Activated CD8-positive, alpha-beta memory T cell treated with anti-CD3 and anti-CD28 coated beads, Interleukin-2, amount 50 U/mL, for 24 hours (primary cell): Measurements from ENCODE around the gene XIRP1.

Experiments used
- DNase-seq: peaks from one replicate; pipeline ENCODE4 v3.0.0-alpha.2; 2020; ENCODE audit errors: extremely low read depth

The XIRP1 gene

DNA sequence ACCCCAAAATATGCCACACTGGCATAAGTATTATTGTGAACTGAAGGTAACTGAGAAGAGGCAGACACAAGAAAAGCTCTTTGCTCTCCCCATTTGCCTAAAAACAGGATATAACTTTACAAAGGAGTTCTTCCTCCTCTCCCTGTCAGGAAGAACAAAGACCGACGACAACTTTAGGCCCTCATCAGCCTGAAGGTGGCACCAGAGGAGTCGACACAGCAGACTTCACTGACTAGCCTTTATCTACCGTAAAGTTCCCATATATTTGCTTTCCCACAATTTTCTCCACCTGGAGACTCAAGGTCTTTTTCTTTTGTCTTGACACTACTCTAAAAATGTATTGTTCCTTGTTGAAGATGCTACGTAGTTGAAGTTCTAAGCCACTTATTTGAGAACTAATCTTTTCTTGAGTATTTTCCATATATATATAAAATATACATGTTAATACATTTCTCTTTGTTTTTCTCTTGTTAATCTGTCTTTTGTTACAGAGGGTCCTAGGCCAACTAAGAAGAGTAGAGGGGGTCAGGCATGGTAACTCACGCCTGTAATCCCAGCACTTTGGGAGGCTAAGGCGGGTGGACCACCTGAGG lies 16.2 kb upstream of the XIRP1 start:
- DNase-seq: no peak

DNA sequence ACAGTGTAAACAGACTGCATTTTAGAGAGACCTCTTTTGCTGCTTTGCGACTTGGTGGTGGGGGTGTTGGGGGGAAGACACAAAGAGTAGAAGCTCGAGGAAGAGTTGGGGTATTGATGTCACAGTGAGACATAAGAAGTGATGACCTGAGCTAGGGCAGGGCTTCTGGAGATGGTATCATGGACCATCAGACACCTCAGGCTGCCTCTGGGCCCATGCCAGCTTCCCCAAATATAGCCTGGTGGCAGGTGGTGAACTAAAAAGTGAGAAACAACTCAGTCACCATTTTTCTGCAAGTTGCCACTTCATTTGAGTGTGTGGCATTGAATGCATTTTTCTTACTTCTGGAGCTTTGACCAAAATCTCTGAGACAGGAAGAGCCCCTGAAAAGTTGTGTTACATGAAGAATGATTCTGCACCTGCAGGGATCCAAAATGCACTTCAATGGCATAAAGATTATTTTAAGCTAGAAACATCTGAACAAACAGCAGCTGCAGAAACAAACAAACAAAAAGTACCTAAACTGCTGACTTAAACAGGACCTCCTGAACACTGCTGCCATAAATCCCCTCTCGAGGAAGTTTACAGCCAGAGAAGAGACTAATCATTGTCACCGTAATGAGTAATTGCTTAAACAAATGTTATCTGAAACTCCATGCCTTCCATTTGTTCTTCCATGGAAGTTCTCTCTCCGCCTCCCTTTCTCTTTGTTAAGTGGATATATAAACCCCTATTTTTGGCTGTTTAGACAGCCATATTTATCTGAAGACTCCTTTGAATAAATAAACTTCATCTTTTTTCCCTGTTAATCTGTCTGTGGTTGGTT lies 15.2 kb upstream of the XIRP1 start:
- no peak for DNase-seq

DNA sequence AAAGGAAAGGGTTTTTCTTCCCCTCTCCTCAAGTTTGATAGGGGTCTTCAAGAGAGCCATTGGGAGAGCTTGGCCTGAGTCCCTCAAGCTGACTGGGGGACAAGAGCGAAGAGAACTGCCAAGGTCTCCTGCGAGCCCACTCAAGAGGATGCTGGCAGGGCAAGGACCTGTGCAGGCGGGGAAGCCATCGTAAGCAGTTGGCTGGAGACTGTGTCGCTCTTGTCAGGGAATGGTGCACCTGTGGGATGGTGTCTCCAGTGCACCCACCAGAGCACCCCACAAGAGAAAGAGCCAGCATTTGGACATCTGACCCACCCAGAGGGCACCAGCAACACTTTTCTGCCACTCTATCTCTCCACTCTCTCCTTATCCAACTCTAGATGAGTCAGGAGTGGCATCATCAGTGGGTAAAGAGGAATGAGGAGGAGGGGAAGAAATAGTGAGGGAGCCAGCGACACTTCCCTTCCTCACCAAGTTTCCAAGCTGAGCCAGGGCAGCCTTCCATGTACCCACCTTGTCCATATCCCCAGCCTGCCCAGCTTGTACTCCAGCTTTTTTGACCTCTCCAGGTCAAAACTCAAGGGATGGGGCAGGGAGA lies 13.6 kb upstream of the XIRP1 start:
- DNase-seq: no peak

DNA sequence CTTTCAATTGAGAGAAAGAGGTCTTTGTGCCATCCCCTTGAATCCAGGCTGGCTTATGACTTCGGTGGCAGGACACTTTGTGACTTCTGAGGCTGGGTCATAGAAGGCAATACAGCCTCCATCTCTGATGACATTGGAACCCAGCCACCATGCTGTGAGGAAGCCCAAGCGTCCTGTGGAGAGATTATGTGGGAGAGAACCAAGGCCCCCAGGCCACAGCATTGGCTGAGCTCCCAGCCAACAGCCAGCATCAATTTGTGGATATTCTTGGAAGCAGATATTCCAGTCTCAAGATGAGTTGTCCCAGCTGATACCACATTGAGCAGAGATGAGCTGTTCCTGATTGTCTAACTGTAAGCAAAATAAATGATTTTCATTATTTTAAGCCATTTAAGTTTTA lies 12.7 kb upstream of the XIRP1 start:
- no peak for DNase-seq

DNA sequence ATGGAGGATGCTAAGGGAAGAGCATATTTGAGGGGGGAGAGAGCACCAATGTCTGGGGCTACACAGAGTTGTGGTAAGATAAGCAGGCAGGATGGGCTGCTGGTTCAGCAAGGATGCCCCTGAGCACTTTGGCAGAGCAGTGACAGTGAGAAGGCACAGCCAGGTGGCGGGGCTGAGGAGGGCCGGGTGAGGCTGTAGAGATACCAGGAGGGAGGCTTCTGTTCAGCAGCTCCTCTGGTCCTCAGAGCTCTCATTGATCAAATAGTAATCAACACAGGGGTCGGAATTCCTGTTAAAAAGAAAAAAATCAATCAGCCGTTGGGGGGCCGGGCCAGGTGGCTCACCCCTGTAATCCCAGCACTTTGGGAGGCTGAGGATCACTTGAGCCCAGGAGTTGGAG lies 11.5 kb upstream of the XIRP1 start:
- DNase-seq: no peak

DNA sequence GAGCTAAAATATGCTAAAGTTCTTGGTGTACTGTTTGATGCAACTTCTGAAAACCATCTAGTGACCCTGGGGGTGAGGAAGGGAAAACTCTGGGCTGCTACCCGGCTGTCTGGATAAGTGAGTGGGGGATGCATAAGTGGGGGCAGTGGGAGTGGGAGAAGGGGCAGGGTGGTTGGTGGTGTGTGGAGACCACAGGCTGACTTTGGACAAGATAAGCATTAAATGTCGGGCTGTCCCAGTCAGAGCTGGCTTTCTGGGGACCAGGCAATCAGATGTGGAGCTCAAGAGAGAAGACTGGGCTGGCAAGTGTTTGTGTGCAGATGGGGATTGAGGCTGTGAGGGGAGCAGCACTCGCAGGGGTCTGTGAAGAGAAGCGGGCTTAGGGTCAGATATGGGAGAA lies 11.0 kb upstream of the XIRP1 start:
- no peak for DNase-seq

DNA sequence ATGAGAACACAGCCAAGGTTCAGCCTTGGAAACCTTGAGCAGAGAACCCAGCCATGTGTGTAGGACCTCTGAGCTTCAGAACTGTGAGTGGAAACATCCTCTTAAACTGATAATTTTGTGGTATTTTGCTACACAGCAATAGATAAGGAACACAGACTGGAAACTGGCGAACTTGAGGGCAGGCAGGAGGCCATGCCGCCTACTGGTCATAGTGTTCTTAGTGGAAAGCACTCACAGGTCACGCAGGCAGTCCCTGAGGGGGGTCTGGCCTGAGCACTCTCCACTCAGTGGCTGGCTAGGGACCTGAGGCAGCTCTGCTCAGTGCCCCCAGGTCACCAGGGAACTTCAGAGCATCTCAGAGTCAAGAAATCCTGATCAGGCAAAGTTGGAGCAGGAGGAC lies 9.7 kb upstream of the XIRP1 start:
- no peak for DNase-seq

DNA sequence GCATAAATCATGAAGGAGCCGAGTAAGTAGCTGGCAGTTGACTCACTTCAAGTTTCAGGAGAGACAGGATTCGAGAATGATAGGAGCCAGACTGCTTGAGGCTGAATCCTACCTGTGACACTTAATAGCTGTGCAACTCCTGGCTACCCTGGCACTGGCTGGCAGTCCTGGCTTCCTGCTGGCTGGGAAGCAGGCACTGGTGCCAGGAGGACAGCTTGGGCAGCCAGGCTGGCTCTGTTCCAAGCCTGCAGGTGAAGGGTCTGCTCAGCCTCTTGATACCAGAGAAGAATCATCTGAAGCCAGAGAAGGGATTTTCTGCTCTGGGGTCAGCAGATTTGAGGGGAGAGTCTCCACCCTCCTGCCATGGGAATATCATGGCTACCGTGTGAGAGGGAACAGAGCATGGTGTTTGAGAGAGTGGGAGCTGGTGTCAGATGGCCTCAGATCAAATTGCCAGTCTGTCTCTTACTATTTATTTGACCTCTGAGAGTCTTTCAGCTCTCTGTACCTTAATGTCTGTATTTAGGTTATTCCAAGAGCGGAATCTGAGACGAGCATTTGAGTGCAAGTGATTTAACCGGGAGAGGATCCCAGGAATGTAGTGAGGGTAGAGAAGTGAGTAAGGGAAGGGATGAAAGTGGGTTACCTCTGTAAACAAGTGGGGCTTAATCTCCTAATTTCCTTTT lies 4.4 kb upstream of the XIRP1 start:
- DNase-seq: no peak

DNA sequence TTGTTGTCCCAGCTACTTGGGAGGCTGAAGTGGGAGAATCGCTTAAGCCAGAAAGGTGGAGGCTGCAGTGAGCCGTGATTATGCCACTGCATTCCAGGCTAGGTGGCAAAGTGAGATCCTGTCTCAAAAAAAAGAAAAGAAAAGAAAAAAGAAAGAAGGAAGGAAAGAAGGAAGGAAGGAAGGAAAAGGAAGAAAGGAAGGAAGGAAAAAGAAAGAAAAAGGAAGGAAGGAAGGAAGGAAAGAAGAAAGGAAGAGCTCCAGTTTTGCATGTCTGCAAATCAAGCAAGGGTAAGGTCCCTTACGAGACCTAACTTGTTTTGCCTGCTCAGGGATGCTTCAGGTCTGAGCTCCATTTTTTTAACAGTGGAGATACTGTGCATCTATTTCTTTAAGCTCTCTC lies 3.6 kb upstream of the XIRP1 start:
- no peak for DNase-seq

DNA sequence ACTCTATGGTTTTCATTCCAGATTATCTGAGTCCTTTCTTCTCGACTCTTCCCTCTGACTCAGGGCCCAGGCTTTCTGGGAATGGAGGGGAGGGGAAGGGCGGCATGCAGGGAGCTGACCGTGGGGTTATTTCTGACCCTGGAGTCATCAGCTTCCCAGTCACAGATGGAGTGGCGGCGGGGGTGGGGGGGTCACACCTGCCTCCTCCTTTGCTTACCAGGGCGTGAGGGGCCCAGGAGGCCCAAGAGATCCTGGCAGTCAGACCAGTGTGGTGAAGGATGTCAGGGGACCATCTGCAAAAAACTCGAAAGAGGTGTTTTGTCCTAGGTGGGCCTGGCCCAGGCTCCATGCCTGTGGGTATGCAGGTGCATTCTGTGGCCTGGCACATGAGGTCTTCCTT lies 996 bp upstream of the XIRP1 start:
- no peak for DNase-seq

DNA sequence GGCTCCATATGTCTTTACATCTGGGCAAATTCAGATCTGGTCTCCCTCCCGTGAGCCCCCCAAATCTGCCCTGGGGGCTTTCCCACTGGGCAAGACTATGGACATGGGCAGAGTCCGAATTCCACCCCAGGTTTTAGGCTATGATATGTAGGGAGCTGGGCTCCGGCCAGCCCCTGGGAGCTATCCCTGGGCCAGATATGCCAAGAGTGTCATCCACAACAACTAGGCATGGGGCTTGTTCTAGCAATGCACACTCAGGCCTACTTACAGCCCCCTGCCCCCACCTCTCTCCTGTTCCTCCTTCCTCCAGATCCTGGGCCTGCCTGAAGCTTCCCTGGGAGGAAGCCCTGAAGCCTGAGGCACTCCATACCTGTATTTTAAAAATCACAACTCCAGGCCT lies 622 bp downstream of the XIRP1 start:
- DNase-seq: no peak

DNA sequence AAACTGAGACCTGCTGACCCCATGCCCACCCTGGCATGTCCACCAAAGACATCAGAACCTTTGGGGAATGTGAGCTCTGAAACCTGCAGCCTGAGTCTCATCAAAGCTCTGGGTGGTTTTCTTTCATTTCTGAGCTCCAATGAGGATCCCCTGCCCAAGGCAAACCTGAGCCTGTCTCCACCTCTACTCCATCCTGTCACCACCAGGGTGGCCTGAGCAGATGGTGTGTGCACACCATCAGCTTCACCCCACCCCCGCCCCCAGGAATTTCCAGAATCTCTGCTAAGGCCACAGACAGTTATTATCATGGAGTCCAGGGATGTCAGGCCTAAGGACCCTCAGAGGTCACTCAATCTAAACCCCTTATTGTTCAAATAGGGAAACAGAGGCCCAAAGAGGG lies 1.3 kb downstream of the XIRP1 start:
- no peak for DNase-seq

DNA sequence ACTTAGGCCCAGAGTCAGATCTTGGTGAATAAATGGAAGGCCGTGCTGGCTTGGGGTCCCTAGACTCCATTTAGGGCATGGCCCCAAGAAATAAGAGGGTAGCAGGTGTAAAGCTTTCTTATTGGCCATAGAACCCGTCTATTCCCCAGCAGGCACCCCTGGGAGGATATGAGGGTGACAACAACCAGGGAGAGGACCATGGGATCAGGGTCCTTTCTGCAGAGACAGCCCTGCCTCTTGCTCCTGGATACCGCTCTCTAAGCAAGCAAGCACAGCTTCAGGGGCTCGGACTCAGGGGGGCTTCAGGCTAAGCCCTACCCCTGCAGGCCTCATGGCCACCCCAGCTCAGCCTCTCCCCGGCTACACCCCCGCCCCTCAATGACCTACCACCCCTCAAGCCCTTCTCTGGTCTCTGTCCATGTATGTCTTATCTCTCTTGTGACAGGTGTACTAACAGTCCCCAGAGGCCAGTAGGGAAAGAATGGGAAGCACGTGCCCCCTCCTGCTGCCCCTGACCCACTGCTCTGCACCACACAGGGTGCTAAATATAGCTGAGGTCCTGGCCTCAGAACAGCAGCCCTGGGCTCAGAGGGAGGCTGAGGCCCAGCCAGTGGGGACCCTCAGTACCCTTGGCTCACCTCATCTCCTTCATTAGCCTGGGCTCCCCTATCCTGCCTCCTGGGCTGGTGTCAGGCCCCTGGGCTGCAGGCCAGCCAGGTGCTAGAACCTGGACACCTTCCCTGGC lies 1.9 kb downstream of the XIRP1 start:
- no peak for DNase-seq

DNA sequence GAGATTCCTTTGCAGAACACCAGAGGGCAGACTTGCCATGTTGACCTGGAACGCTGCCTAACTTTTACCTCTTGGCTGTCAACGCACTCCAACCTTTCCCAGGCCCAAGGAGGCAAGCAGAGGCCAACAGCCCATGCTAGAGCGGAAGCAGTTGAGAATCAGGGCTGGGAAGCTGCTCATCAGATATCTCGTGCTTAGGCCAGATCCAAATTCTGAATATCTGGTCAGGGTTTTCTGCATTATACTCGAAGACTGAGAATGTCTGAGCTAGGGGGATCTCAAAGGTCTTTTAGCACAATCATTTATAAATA lies 2.5 kb downstream of the XIRP1 start:
- no peak for DNase-seq

DNA sequence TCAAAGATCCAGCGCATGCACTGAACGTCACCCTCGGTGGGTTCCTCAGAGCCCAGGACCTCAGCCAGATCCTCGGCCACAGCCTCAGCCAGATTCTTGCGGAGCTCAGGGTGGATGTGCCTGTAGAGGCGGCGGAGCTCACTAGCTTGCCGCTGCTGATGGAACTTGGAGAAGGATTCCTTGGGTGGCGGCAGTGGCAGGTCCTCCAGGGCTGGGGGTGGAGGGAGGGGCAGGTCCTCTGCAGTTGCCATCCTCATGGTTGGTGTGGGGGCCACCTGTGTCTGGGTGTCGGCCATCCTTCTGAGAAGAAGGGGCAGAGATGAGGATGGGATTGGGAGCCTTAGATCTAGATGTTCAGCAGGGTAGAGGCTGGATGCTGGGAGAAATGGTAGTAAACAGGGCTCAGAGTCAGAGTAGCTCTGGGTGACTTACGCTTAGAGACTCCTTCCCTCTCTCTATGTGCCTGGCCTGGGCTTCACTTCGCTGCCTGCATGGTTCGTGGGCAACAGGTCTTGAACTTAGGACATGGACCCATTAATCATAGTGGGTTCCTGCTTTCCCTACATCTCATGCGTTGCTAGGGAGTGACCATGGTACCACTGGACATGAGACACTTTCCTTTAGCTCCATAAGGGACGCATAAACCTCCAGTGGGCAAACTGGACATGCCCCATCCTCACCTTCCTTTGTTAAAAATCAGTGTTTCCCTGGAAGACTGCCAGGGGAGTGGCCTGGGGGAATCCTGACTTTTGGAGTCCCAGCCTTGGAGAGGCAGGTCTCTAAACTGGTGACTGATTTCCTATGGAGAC lies 3.0 kb downstream of the XIRP1 start:
- DNase-seq: no peak

DNA sequence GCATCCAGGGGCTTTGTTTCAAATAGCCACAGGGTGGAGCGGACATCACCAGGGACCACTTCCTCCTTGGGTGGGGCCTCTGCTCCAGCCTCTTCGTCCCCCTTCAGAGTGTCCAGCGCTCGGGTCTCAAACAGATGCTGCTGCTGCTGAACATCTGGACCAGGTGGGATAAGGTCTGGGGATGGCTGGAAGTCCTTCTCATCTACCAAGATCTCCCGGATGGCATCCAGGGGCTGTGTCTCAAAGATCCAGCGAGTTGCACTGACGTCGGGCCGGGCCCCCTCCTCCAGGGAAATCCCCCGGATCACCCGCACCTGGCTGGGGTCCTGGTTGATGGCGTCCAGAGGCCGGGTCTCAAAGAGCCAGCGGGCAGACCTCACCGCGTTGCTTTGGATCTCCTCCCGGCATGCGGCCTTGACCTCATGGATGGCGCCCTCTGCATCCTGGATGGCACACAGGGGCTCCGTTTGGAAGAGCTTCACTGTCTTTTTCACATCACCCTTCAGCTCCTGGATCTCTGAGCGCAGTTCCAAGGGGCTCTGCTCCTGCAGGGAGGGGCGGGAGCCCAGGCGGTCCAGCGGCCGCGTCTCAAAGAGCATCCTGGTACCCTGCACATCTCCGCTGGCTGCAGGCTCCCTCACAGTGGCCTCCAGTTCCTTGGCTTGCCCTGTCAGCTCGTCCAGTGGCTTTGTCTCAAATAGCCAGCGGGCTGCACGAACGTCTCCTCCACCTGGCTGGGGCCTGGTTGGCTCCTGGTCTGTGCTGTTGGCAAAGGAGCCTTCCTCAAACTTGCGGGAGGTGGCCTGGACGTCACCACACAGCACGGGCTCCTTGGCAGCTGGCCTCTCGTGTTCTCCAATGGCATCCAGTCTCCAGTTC lies 3.9 kb downstream of the XIRP1 start:
- no peak for DNase-seq

DNA sequence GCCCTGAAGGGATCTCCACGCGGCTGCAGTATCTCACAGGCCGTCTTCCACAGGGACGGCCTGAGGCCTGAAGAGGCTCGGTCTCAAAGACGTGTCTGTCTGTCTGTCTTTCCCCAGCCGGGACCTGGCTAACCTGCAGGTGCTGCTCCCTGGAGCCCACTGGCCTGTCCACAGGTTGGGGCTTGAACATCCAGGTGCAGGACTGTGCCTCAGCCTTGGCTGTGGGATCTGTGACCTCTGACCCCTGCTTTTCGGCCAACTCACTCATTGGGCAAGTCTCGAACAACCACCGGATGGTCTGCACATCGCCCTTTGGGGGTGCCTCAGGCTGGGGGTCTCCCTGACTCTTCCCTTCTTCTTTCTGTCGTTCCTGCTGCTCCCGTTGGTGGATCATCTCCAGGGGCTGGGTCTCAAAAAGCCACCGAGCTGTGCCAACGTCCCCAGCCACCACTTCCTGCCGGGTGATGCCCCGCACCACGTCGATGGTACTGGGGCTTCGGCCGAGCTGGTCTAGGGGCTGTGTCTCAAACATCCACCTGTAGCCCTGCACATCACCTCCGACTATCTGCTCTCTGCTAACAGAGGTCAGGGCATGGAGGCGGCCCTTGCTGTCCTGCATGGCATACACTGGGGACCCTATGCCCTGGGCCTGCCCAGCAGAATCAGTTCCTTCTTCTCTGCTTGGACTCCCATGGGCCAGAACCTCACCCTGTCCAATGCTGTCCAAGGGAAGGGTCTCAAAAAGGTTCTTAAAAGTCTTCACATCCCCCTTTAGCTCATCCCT lies 4.8 kb downstream of the XIRP1 start:
- no peak for DNase-seq

DNA sequence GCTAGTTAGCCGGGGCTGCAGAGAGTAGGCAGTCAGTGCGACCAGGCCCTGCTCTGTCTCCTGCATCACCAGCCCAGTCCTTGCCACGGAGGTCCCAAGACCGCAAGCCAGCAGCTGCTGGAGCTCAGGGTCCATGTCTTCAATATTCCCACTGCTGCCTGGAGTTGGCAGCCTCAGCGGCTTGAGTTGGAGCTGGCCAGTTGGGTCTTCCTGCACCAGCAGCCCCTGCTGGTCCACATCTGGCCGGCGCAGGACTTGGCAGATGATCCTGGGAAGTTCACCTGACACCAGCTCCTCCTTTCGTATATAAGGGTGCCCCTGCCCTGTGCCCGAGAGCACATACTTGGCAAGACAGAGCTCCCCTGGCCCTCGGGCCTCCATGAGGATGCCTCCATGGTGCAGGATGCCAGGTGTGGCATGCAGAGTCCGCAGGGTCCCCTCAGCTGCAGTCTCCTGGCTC lies 5.7 kb downstream of the XIRP1 start:
- no peak for DNase-seq

DNA sequence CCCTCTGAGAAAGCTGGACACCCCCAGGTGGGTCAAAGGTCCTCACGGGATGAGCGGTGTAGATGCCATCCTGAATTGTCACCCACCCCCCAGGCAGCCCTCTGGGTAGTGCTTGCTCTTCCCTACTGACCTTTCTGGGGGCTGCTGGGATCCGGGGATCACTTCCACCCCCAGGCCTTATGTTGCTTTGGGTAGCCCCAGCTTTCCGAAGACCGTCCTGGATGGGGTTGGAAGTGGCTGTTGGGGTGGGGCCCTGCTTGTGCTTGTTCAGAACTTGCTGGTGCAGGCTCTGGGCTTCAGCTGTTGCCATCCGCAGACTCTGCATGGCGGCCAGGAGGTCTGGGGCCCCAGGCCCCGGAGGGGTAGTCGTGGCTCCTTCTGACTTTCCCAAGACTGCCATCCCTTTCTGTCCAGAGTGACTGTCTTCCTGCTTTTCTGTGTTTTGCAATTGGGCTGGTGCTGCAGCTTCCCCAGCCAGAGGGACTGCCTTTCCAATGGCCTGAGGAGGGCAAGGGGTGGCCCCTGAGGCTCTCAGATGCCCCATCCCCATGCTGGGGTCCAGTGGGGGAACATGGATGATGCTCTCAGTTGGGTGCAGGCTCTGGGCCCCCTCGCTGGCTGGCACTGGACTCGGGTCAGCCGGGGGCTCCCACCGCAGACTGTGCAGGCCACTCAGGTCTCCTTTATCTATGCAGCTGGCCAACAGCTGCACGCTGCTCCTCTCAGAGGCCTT lies 6.3 kb downstream of the XIRP1 start:
- DNase-seq: no peak
